GM21619 (cell line): ENCODE measurements around the gene FOXN1.
A peak's percentile ranks its signal among the peaks of the same experiment; 100 is the strongest.
"Not testable (repeated sequence)": the region's sequence is repeated elsewhere in the genome, so short reads cannot be mapped to it uniquely, and the experiment has no call there.

ENCODE experiments used
- ATAC-seq: cut with Tn5 transposase; IDR thresholded peaks from one replicate; pipeline ENCODE4 v1.9.1; 2021; ENCODE audit not compliant: unreplicated experiment

The FOXN1 gene

GRCh38 chr17:28573040-28573380, 66.9 kb downstream of the FOXN1 start:
- no peak for ATAC-seq

- ATAC-seq: no peak
Observed at GRCh38 chr17:28573521-28573920, 67.4 kb downstream of the FOXN1 start.

GRCh38 chr17:28573966-28574480, 67.9 kb downstream of the FOXN1 start:
- no peak for ATAC-seq

GRCh38 chr17:28574526-28574925, 68.4 kb downstream of the FOXN1 start:
- ATAC-seq: no peak

GRCh38 chr17:28575126-28575795, 69.1 kb downstream of the FOXN1 start:
- no peak for ATAC-seq

- ATAC-seq: not testable (repeated sequence)
Observed at GRCh38 chr17:28576016-28576415, 69.9 kb downstream of the FOXN1 start.

GRCh38 chr17:28576758-28577465, 70.8 kb downstream of the FOXN1 start, which contains the start of gene ALDOC:
ALDOC (minus strand) TSS chr17:28576895; CDS start chr17:28575532, 1,363 bp downstream.
- ATAC-seq: peak; percentile 70

GRCh38 chr17:28577466-28577824, 71.3 kb downstream of the FOXN1 start:
- no peak for ATAC-seq

- no peak for ATAC-seq
Observed at GRCh38 chr17:28578246-28579195, 72.4 kb downstream of the FOXN1 start.

GRCh38 chr17:28579526-28579925, 73.4 kb downstream of the FOXN1 start:
- no peak for ATAC-seq

- ATAC-seq: no peak
Observed at GRCh38 chr17:28580959-28581358, 74.8 kb downstream of the FOXN1 start.

GRCh38 chr17:28582513-28582912, 76.4 kb downstream of the FOXN1 start:
- ATAC-seq: no peak

- ATAC-seq: no peak
Observed at GRCh38 chr17:28584434-28584833, 78.3 kb downstream of the FOXN1 start.

- no peak for ATAC-seq
Observed at GRCh38 chr17:28585851-28586250, 79.7 kb downstream of the FOXN1 start.
